ENCODE measurements around the gene GPR137B. TPM values are rescaled to one million over a fixed set of nuclear protein-coding genes. Genes with fewer than 3 reads are reported as not detected.

Gene GPR137B
- total RNA-seq, 1 donor from 2014 or later, result 36.7 TPM

GRCh38 chr1:236150986-236151385 is 8.6 kb downstream of the GPR137B start:
- intact Hi-C loops (cut with micrococcal nuclease), result no loop called here
- Histone ChIP-seq H3K27me3 (ENCODE audit: low read depth) (no peaks in the 10 kb centered on the region), H3K36me3 (no peaks in the 10 kb centered on the region), H3K27ac (replicated peaks) (peak overlapping the region; percentile 91), H3K4me1 (peaks cover 77% of the 10 kb centered on the region), H3K9me3 (replicated peaks) (no peaks in the 10 kb centered on the region), H3K4me3 (no peak overlapping the region)
- TF ChIP-seq CTCF (IDR thresholded peaks at IDR 0.05; ENCODE audit: borderline replicate concordance), result no peak
- no peak for DNase-seq

GRCh38 chr1:236151739-236152424 is 9.5 kb downstream of the GPR137B start:
- peak overlapping the region; percentile 91 for H3K27ac ChIP-seq (replicated peaks)
- no peak overlapping the region for H3K4me3 ChIP-seq
- H3K36me3 ChIP-seq, result no peaks in the 10 kb centered on the region
- peaks cover 68% of the 10 kb centered on the region for H3K4me1 ChIP-seq
- no peaks in the 10 kb centered on the region for H3K27me3 ChIP-seq (ENCODE audit: low read depth)
- no peak for TF ChIP-seq CTCF (IDR thresholded peaks at IDR 0.05; ENCODE audit: borderline replicate concordance)
- DNase-seq, result peak; percentile 43
- intact Hi-C loops (cut with micrococcal nuclease), result no loop called here
- no peaks in the 10 kb centered on the region for H3K9me3 ChIP-seq (replicated peaks)

GRCh38 chr1:236154126-236154525 is 11.8 kb downstream of the GPR137B start:
- H3K27me3 ChIP-seq (ENCODE audit: low read depth), result no peaks in the 10 kb centered on the region
- TF ChIP-seq CTCF (IDR thresholded peaks at IDR 0.05; ENCODE audit: borderline replicate concordance), result no peak
- peaks cover 45% of the 10 kb centered on the region for H3K4me1 ChIP-seq
- H3K36me3 ChIP-seq, result no peaks in the 10 kb centered on the region
- H3K4me3 ChIP-seq, result no peak overlapping the region
- H3K9me3 ChIP-seq (replicated peaks), result no peaks in the 10 kb centered on the region
- intact Hi-C loops (cut with micrococcal nuclease), result no loop called here
- no peak for DNase-seq
- H3K27ac ChIP-seq (replicated peaks), result no peak overlapping the region

DNA sequence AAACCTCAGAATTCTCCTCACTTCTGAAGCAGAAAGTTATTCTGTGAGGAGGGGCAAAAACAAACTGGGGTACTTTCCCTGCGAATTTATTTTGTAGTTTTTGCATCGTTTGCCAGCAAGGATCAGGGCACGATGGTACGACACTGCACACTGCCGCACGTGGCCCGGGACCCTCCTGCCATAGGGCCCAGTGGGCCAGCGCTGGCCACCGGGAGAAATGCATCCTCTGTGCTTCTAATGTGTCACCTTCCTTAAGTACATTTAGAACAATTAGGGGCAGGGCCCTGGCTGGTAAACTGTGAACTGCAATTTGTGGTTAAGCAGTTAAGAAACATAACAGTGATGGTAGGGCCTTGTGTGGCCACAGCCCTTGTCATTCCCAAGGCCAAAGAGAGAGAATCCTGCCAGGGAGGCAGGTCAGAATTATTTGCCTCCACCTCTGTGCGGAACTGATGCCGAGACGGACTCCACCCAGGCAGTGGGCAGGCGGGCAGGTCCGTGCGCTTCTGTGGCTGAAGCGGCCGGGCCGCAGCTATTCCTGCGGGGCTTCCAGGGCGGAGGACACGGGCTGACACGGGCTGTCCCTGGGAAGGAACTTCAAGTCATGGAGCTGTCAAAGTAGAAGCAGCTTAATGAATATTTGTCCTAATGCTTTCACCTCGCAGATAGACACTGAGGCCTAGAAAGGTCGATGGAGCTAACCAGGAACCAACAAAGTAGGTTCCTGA is 12.5 kb downstream of the GPR137B start:
- TF ChIP-seq CTCF (IDR thresholded peaks at IDR 0.05; ENCODE audit: borderline replicate concordance), result no peak
- Histone ChIP-seq H3K4me3 (no peak overlapping the region), H3K27me3 (ENCODE audit: low read depth) (no peaks in the 10 kb centered on the region), H3K36me3 (no peaks in the 10 kb centered on the region), H3K9me3 (replicated peaks) (no peaks in the 10 kb centered on the region), H3K27ac (replicated peaks) (no peak overlapping the region), H3K4me1 (peaks cover 38% of the 10 kb centered on the region)
- intact Hi-C loops (cut with micrococcal nuclease), result no loop called here
- DNase-seq, result no peak

GRCh38 chr1:236155399-236155767 is 13.0 kb downstream of the GPR137B start:
- Histone ChIP-seq H3K4me1 (peaks cover 33% of the 10 kb centered on the region), H3K27ac (replicated peaks) (no peak overlapping the region)

More at GRCh38 chr1:236155399-236155767, 13.0 kb downstream of the GPR137B start:
- no peaks in the 10 kb centered on the region for H3K9me3 ChIP-seq (replicated peaks)
- TF ChIP-seq CTCF (IDR thresholded peaks at IDR 0.05; ENCODE audit: borderline replicate concordance), result no peak
- intact Hi-C loops (cut with micrococcal nuclease), result no loop called here
- DNase-seq, result no peak
- H3K4me3 ChIP-seq, result no peak overlapping the region
- H3K27me3 ChIP-seq (ENCODE audit: low read depth), result no peaks in the 10 kb centered on the region
- H3K36me3 ChIP-seq, result no peaks in the 10 kb centered on the region
